HL-60 (cell line): ENCODE results near the gene RHOBTB1.

Source experiments
- REST ChIP-seq: IDR thresholded peaks from 2 replicates; pipeline ENCODE4 v1.6.1; 2012; ENCODE audit warnings: low read depth; ENCODE audit not compliant: insufficient replicate concordance
- TF ChIP-seq, protein P1 (sequence below): IDR thresholded peaks from one replicate; pipeline ENCODE4 v1.5.1; 2011; ENCODE audit warnings: low read length, control low read depth, inconsistent platforms; ENCODE audit not compliant: insufficient read depth

GRCh38 chr10:60822809-60823208, 121.2 kb downstream of the RHOBTB1 start:
- no peak for TF ChIP-seq REST
- TF ChIP-seq, protein P1, sequence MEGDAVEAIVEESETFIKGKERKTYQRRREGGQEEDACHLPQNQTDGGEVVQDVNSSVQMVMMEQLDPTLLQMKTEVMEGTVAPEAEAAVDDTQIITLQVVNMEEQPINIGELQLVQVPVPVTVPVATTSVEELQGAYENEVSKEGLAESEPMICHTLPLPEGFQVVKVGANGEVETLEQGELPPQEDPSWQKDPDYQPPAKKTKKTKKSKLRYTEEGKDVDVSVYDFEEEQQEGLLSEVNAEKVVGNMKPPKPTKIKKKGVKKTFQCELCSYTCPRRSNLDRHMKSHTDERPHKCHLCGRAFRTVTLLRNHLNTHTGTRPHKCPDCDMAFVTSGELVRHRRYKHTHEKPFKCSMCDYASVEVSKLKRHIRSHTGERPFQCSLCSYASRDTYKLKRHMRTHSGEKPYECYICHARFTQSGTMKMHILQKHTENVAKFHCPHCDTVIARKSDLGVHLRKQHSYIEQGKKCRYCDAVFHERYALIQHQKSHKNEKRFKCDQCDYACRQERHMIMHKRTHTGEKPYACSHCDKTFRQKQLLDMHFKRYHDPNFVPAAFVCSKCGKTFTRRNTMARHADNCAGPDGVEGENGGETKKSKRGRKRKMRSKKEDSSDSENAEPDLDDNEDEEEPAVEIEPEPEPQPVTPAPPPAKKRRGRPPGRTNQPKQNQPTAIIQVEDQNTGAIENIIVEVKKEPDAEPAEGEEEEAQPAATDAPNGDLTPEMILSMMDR: no peak
